ENCODE results near the gene MTUS2. TPM values are rescaled to one million over a fixed set of nuclear protein-coding genes. Genes with fewer than 3 reads are reported as not detected.

MTUS2 gene
- total and polyA plus RNA-seq, 5 donors from 2014 or later: 0.02 to 0.03 (median 0.03) TPM; not detected in 2

GRCh38 chr13:28942906-28943305 lies 122.8 kb downstream of the MTUS2 start:
- ATAC-seq (ENCODE audit: low read depth in 2 of 2): no peak
- H3K4me1 ChIP-seq (ENCODE audit: control insufficient read depth, insufficient read depth, low read length, poor library complexity, severe bottlenecking): no peaks in the 10 kb centered on the region

GRCh38 chr13:28953714-28954418 lies 133.7 kb downstream of the MTUS2 start:
- no peaks in the 10 kb centered on the region for H3K36me3 Mint-ChIP-seq
- no peak overlapping the region for H3K4me3 Mint-ChIP-seq
- no peaks in the 10 kb centered on the region for H3K27me3 ChIP-seq (ENCODE audit: control insufficient read depth, insufficient read depth, low read length)
- no peaks in the 10 kb centered on the region for H3K27me3 Mint-ChIP-seq
- no peaks in the 10 kb centered on the region for H3K4me1 Mint-ChIP-seq
- DNase-seq (no peak), ATAC-seq (ENCODE audit: low read depth in 2 of 2) (no peak)
- no peaks in the 10 kb centered on the region for H3K36me3 ChIP-seq (ENCODE audit: control insufficient read depth, insufficient read depth, low read length)
- H3K4me3 ChIP-seq (ENCODE audit: low read depth, low read length): no peak overlapping the region
- H3K9me3 Mint-ChIP-seq: peaks cover 0 to 2% (median 0%) of the 10 kb centered on the region in 7 donors
- H3K4me1 ChIP-seq (ENCODE audit: control insufficient read depth, insufficient read depth, low read length, poor library complexity, severe bottlenecking): no peaks in the 10 kb centered on the region
- H3K27ac Mint-ChIP-seq: no peak overlapping the region
- H3K27ac ChIP-seq (ENCODE audit: insufficient read depth, low read length, poor library complexity, severe bottlenecking): no peak overlapping the region
- H3K9me3 ChIP-seq (ENCODE audit: control insufficient read depth in 2 of 2, low read length in 2 of 2): no peaks in the 10 kb centered on the region

More at GRCh38 chr13:28942906-28943305, 122.8 kb downstream of the MTUS2 start:
- no peaks in the 10 kb centered on the region for H3K36me3 ChIP-seq (ENCODE audit: control insufficient read depth, insufficient read depth, low read length)
- Mint-ChIP-seq H3K27me3 (no peaks in the 10 kb centered on the region), H3K36me3 (no peaks in the 10 kb centered on the region), H3K27ac (no peak overlapping the region), H3K4me1 (no peaks in the 10 kb centered on the region), H3K4me3 (no peak overlapping the region), H3K9me3 (peaks cover 0 to 7% (median 0%) of the 10 kb centered on the region in 7 donors)
- no peaks in the 10 kb centered on the region for H3K27me3 ChIP-seq (ENCODE audit: control insufficient read depth, insufficient read depth, low read length)
- no peak overlapping the region for H3K4me3 ChIP-seq (ENCODE audit: low read depth, low read length)
- no peaks in the 10 kb centered on the region for H3K9me3 ChIP-seq (ENCODE audit: control insufficient read depth in 2 of 2, low read length in 2 of 2)
- H3K27ac ChIP-seq (ENCODE audit: insufficient read depth, low read length, poor library complexity, severe bottlenecking): no peak overlapping the region
- DNase-seq: no peak

GRCh38 chr13:28954419-28954725 lies 134.2 kb downstream of the MTUS2 start:
- no peaks in the 10 kb centered on the region for H3K4me1 Mint-ChIP-seq
- peak overlapping the region in 1 of 3 donors; percentile 45 for H3K27ac Mint-ChIP-seq
- H3K9me3 Mint-ChIP-seq: peaks cover 0 to 2% (median 0%) of the 10 kb centered on the region in 7 donors

GRCh38 chr13:28954810-28955209 lies 134.7 kb downstream of the MTUS2 start:
- Mint-ChIP-seq H3K9me3 (peaks cover 0 to 2% (median 0%) of the 10 kb centered on the region in 7 donors), H3K27me3 (no peaks in the 10 kb centered on the region), H3K36me3 (no peaks in the 10 kb centered on the region), H3K4me3 (no peak overlapping the region), H3K4me1 (no peaks in the 10 kb centered on the region), H3K27ac (no peak overlapping the region)
- no peaks in the 10 kb centered on the region for H3K9me3 ChIP-seq (ENCODE audit: control insufficient read depth in 2 of 2, low read length in 2 of 2)
- no peaks in the 10 kb centered on the region for H3K27me3 ChIP-seq (ENCODE audit: control insufficient read depth, insufficient read depth, low read length)
- H3K36me3 ChIP-seq (ENCODE audit: control insufficient read depth, insufficient read depth, low read length): no peaks in the 10 kb centered on the region
- ATAC-seq (ENCODE audit: low read depth in 2 of 2) (no peak), DNase-seq (no peak)
- no peak overlapping the region for H3K4me3 ChIP-seq (ENCODE audit: low read depth, low read length)
- H3K4me1 ChIP-seq (ENCODE audit: control insufficient read depth, insufficient read depth, low read length, poor library complexity, severe bottlenecking): no peaks in the 10 kb centered on the region
- no peak overlapping the region for H3K27ac ChIP-seq (ENCODE audit: insufficient read depth, low read length, poor library complexity, severe bottlenecking)

More at GRCh38 chr13:28954419-28954725, 134.2 kb downstream of the MTUS2 start:
- no peaks in the 10 kb centered on the region for H3K27me3 ChIP-seq (ENCODE audit: control insufficient read depth, insufficient read depth, low read length)
- no peak overlapping the region for H3K4me3 ChIP-seq (ENCODE audit: low read depth, low read length)
- no peaks in the 10 kb centered on the region for H3K36me3 ChIP-seq (ENCODE audit: control insufficient read depth, insufficient read depth, low read length)
- H3K27ac ChIP-seq (ENCODE audit: insufficient read depth, low read length, poor library complexity, severe bottlenecking): no peak overlapping the region
- no peak overlapping the region for H3K4me3 Mint-ChIP-seq
- H3K27me3 Mint-ChIP-seq: no peaks in the 10 kb centered on the region
- ATAC-seq (ENCODE audit: low read depth in 2 of 2): no peak
- H3K36me3 Mint-ChIP-seq: no peaks in the 10 kb centered on the region
- no peaks in the 10 kb centered on the region for H3K4me1 ChIP-seq (ENCODE audit: control insufficient read depth, insufficient read depth, low read length, poor library complexity, severe bottlenecking)
- H3K9me3 ChIP-seq (ENCODE audit: control insufficient read depth in 2 of 2, low read length in 2 of 2): no peaks in the 10 kb centered on the region
- no peak for DNase-seq

- Mint-ChIP-seq H3K27me3 (no peaks in the 10 kb centered on the region), H3K9me3 (peaks cover 0 to 1% (median 0%) of the 10 kb centered on the region in 7 donors), H3K4me3 (no peak overlapping the region), H3K36me3 (no peaks in the 10 kb centered on the region), H3K27ac (no peak overlapping the region), H3K4me1 (no peaks in the 10 kb centered on the region)
- no peak for DNase-seq
- Histone ChIP-seq H3K9me3 (ENCODE audit: control insufficient read depth in 2 of 2, low read length in 2 of 2) (no peaks in the 10 kb centered on the region), H3K4me1 (ENCODE audit: control insufficient read depth, insufficient read depth, low read length, poor library complexity, severe bottlenecking) (no peaks in the 10 kb centered on the region), H3K27ac (ENCODE audit: insufficient read depth, low read length, poor library complexity, severe bottlenecking) (no peak overlapping the region), H3K27me3 (ENCODE audit: control insufficient read depth, insufficient read depth, low read length) (no peaks in the 10 kb centered on the region), H3K36me3 (ENCODE audit: control insufficient read depth, insufficient read depth, low read length) (no peaks in the 10 kb centered on the region), H3K4me3 (ENCODE audit: low read depth, low read length) (no peak overlapping the region)
- ATAC-seq (ENCODE audit: low read depth in 2 of 2): no peak
These were observed 135.3 kb downstream of the MTUS2 start for GRCh38 chr13:28955264-28955966.

GRCh38 chr13:28958018-28958417 lies 137.9 kb downstream of the MTUS2 start:
- Histone ChIP-seq H3K36me3 (ENCODE audit: control insufficient read depth, insufficient read depth, low read length) (no peaks in the 10 kb centered on the region), H3K4me1 (ENCODE audit: control insufficient read depth, insufficient read depth, low read length, poor library complexity, severe bottlenecking) (no peaks in the 10 kb centered on the region), H3K27ac (ENCODE audit: insufficient read depth, low read length, poor library complexity, severe bottlenecking) (no peak overlapping the region), H3K9me3 (ENCODE audit: control insufficient read depth in 2 of 2, low read length in 2 of 2) (no peaks in the 10 kb centered on the region), H3K27me3 (ENCODE audit: control insufficient read depth, insufficient read depth, low read length) (no peaks in the 10 kb centered on the region), H3K4me3 (ENCODE audit: low read depth, low read length) (no peak overlapping the region)
- H3K27me3 Mint-ChIP-seq: no peaks in the 10 kb centered on the region
- no peak overlapping the region for H3K4me3 Mint-ChIP-seq
- H3K4me1 Mint-ChIP-seq: no peaks in the 10 kb centered on the region
- no peak for ATAC-seq (ENCODE audit: low read depth in 2 of 2)
- H3K27ac Mint-ChIP-seq: no peak overlapping the region
- no peaks in the 10 kb centered on the region for H3K36me3 Mint-ChIP-seq
- no peak for DNase-seq
- H3K9me3 Mint-ChIP-seq: peaks cover 0 to 5% (median 0%) of the 10 kb centered on the region in 7 donors

GRCh38 chr13:28958441-28958840 lies 138.3 kb downstream of the MTUS2 start:
- no peaks in the 10 kb centered on the region for H3K36me3 ChIP-seq (ENCODE audit: control insufficient read depth, insufficient read depth, low read length)
- H3K9me3 Mint-ChIP-seq: peaks cover 0 to 5% (median 0%) of the 10 kb centered on the region in 7 donors
- no peak for DNase-seq
- no peak for ATAC-seq (ENCODE audit: low read depth in 2 of 2)
- no peak overlapping the region for H3K4me3 Mint-ChIP-seq
- H3K4me1 ChIP-seq (ENCODE audit: control insufficient read depth, insufficient read depth, low read length, poor library complexity, severe bottlenecking): no peaks in the 10 kb centered on the region
- H3K27me3 ChIP-seq (ENCODE audit: control insufficient read depth, insufficient read depth, low read length): no peaks in the 10 kb centered on the region
- H3K27ac ChIP-seq (ENCODE audit: insufficient read depth, low read length, poor library complexity, severe bottlenecking): no peak overlapping the region
- H3K4me3 ChIP-seq (ENCODE audit: low read depth, low read length): no peak overlapping the region
- no peaks in the 10 kb centered on the region for H3K36me3 Mint-ChIP-seq
- no peaks in the 10 kb centered on the region for H3K27me3 Mint-ChIP-seq
- no peak overlapping the region for H3K27ac Mint-ChIP-seq
- no peaks in the 10 kb centered on the region for H3K9me3 ChIP-seq (ENCODE audit: control insufficient read depth in 2 of 2, low read length in 2 of 2)
- H3K4me1 Mint-ChIP-seq: no peaks in the 10 kb centered on the region

GRCh38 chr13:28964052-28964451 lies 143.9 kb downstream of the MTUS2 start:
- no peak for DNase-seq
- H3K4me3 ChIP-seq (ENCODE audit: low read depth, low read length): no peak overlapping the region
- H3K27ac Mint-ChIP-seq: no peak overlapping the region
- peaks cover 0 to 5% (median 0%) of the 10 kb centered on the region in 7 donors for H3K9me3 Mint-ChIP-seq
- ATAC-seq (ENCODE audit: low read depth in 2 of 2): no peak
- H3K4me1 ChIP-seq (ENCODE audit: control insufficient read depth, insufficient read depth, low read length, poor library complexity, severe bottlenecking): no peaks in the 10 kb centered on the region
- H3K27me3 Mint-ChIP-seq: no peaks in the 10 kb centered on the region
- H3K4me1 Mint-ChIP-seq: no peaks in the 10 kb centered on the region
- no peak overlapping the region for H3K27ac ChIP-seq (ENCODE audit: insufficient read depth, low read length, poor library complexity, severe bottlenecking)
- H3K36me3 ChIP-seq (ENCODE audit: control insufficient read depth, insufficient read depth, low read length): no peaks in the 10 kb centered on the region
- no peaks in the 10 kb centered on the region for H3K9me3 ChIP-seq (ENCODE audit: control insufficient read depth in 2 of 2, low read length in 2 of 2)
- no peak overlapping the region for H3K4me3 Mint-ChIP-seq
- H3K27me3 ChIP-seq (ENCODE audit: control insufficient read depth, insufficient read depth, low read length): peaks cover 2% of the 10 kb centered on the region
- H3K36me3 Mint-ChIP-seq: no peaks in the 10 kb centered on the region
